CD4-positive, alpha-beta T cell treated with Interleukin-10 for 1 hour (primary cell): Measurements from ENCODE around the gene PKNOX2.
A peak's percentile ranks its signal among the peaks of the same experiment; 100 is the strongest.

ENCODE experiments used
- DNase-seq: peaks from one replicate; pipeline ENCODE4 v3.0.0-alpha.2; 2020

PKNOX2 gene

GRCh38 chr11:125422681-125423080 lies 258.1 kb downstream of the PKNOX2 start:
- no peak for DNase-seq

GRCh38 chr11:125423247-125423849 lies 258.8 kb downstream of the PKNOX2 start:
- peak; percentile 5 for DNase-seq

GRCh38 chr11:125425601-125426000 lies 261.1 kb downstream of the PKNOX2 start:
- no peak for DNase-seq

DNA sequence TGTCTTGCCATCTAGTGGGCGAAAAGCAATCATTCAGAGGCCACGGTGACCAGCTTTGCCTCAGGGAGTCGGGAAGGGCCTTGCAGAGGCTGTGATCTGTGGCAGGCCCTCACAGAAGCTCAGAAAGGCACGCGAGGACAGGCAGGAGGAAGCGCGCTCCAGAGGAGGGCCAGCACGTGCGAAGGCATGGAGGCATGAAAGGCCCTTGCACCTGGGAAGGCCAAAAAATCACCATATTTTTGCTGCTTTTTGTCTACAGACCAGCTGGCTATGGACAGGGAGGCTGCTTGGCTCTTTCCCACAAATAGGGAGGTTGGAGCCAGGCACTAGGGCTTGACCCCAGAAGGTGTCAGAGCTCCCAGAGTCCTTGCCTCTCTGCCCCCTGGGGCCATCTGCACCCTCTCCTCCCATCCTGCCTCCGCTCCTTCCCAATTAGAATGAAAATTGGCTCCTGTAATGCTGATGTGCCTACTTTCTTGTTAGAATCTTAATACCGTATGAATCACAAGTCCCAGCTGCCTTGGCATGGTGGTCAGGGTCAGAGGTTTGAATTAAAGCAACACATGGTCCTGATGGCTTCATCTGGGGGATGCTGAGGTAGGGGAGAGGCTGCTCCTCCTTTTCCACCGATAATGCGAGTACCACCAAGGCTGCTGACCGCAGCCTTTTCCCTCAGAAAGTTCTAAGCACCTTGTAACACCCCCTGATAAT lies 262.4 kb downstream of the PKNOX2 start:
- DNase-seq, result no peak

DNA sequence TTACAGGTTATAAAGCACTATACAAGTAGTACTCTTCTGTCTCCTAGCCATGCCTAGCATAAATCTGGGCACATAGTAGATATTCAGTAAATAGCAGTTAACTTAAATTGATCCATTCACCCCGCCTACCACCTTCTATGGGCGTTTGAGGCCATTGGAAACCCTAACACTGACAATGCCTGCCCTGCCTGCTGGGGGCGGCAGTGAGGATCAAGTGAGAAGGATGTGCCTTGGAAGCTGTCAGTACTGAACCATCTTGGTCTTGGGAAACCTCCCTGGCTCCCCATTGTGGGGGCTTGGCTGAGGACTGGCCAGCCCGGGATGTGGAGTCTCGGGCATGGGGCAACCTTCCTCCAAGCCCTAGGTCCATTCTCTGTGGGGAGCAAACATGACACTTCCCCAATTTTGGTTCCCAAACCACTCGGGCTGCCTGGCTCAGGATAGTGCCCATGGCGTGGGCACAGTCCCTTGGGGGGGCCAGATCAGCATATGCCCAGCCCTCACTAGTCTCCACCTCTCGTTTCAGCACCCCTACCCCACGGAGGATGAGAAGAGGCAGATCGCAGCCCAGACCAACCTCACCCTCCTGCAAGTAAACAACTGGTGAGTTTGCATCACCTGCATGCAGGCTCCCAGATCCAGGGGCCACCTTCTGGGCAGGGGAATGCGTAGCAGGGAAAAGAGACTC lies 264.1 kb downstream of the PKNOX2 start:
- no peak for DNase-seq

- peak; percentile 31 for DNase-seq
These were observed 264.7 kb downstream of the PKNOX2 start for GRCh38 chr11:125429174-125429707.

- no peak for DNase-seq
These were observed 265.5 kb downstream of the PKNOX2 start for GRCh38 chr11:125429807-125430678.

GRCh38 chr11:125431009-125431408 lies 266.5 kb downstream of the PKNOX2 start:
- no peak for DNase-seq

- DNase-seq, result no peak
These were observed 266.9 kb downstream of the PKNOX2 start for GRCh38 chr11:125431481-125431880.

DNA sequence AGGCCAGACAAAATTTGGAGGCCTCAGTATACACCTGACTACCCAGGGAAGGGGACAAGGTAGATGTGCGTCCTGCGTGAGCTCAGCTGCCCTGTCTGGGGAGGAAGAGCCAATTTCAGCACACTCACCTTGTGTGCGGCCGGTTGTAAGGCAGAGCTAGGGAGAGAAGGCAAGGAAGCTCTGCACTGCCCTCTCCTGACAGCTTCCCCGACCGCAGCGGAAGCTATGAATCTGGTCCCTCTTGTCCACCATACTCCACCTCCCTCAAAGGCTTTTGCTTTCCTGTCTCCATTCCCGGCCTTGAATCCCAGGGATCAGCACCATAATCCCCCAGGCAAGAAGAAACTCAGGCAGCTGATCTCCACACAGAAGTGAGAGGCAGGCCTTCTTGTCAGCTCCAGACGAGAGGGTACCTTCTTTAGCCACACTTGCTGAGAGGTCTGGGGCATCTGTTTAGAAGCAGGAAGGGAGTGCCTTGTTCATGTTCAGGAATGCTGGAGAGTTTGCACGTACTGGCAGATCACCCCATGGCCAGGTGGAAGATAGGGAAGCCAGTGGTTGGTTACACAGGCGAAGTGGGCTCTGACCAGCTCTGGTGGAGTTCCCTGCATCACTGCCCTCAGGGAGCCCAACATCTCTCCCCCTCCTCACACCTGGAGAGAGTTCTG lies 269.0 kb downstream of the PKNOX2 start:
- no peak for DNase-seq

- DNase-seq, result no peak
These were observed 271.1 kb downstream of the PKNOX2 start for GRCh38 chr11:125435461-125436238.

DNA sequence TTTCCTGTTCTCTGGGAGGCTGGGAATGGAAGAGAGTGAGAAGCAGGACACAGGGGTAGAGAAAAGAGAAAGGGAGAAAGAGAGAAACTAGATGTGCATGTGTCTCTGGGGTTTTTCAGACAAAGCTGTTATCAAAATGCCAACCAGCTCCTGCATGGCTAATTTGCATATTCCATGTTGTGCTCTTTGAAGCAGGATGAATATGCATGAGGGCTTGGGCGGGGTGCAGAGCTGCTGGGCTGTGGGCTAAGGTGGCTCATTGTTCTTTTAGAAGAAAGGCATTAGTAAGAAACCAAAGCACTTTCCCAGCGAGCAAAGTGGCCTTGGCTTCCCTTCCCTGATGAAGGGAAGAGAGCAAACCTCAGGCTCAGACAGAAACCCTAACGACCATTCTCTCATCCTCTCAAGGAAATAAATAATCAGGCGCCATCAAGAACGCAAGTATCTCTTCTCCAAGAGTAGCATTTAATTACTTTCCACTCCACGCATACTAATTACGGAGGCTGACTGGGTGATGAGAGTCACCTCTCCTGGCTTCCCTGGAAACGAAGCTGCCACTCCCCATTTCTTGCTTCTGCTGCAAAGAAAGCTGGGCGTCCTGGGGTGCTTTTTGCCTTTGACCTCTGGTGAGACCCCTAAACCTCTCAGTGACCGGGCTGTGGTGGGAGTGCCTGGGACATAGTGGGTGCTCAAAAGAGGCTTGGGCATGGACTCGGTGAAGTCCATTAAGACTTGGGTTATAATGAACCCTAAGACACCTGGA lies 277.3 kb downstream of the PKNOX2 start:
- no peak for DNase-seq

- no peak for DNase-seq
These were observed 278.4 kb downstream of the PKNOX2 start for GRCh38 chr11:125442946-125443345.

DNA sequence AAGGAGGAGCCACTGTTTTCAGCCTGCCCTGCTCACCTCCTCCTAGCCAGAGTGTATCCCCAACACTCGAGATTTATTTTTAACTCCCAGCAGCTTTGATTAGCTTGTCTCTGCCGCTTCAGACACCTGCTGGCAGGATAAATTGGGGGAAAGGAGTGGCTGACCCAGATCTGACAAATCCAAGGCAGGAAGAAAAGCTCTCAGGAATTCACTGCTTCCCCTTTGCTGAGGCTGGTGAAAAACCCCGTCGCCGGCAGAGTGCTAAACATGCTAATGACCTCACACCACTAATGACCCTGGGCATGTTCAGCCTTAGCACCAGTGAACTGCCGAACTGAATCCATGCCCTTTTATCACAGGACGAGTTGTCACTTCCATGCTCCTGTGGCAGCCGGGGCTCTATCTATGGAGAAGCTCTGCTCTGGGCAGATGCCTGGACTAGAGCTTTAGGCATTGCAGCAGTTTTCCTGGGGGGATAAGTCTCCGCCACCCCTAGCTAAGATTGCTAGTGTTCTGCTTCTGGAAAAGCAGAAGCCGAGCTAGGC lies 279.3 kb downstream of the PKNOX2 start:
- no peak for DNase-seq

DNA sequence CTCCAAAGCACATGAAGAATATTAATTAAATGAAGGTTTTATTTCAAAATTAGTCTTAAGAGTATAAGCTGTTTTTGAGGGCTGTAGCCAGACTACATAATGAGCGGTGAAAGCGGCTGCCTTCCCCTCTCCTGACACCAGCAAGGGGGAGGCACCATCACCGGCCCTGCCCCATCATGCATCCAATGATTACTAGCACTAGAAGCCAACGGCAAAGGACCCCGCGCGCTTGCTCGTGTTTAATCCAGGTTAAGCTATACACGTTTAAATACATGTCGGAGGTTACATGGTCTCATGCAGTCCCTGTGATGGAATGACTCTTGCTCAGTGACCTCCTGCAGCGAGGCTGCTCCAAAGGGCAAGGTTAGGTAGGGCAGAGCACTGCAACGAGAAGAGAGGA lies 281.2 kb downstream of the PKNOX2 start:
- no peak for DNase-seq

DNA sequence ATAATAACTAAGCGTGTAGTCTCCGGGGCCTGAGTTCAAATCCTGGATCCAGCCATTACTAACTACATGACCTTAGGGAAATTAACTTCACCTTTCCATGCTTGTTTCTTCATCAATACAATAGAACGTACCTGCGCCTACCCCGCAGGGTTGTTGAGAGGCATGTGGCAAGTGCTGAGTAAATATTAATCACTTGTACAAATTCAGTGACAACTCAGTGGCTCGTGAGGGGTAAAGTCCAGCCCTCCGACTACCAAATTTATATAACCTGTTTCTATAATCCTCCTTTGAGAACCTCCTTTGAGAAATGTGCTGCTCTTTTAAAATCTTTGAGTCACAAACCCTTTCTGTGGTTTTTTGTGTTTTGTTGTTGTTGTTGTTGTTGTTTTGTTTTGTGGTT lies 281.7 kb downstream of the PKNOX2 start:
- no peak for DNase-seq

- DNase-seq, result no peak
These were observed 283.2 kb downstream of the PKNOX2 start for GRCh38 chr11:125447721-125448120.

DNA sequence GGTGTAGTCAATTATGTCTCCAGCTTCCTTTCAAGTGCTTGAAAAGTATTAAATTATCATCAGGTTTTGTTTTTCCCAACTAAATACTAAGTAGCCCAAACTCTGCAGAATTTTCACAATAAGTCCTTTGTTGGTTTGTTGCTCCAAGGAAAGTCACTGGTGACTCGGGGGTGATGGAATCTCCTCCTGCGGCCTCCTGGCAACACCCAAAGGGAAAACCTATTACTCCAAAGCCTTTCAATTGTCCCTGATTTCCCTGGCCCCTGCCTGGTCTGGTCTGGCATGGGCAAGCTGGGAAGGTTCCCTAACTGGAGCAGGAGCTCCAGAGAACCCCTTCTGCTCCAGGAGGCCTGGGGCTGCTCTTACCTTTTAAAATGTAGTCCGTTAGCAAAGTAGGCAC lies 283.6 kb downstream of the PKNOX2 start:
- no peak for DNase-seq

DNA sequence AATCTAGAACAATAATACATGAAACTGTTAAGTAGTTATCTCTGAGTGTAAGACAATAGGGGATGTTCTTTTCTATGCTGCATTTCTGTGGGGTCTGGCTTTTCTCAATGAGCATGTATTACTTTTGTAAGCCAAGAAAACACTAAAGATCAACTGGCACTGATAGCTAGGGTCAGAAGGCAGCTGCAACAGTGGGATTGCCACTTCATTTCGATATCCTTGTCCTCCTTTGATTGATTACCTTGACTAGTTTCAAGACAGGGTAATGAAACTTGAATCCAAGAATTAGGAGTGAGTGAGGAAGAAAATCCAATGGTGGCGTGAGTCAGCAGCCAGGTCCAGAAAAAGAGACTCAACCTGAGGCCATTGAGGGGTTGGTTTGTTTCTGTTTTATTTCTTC lies 285.0 kb downstream of the PKNOX2 start:
- DNase-seq, result no peak

DNA sequence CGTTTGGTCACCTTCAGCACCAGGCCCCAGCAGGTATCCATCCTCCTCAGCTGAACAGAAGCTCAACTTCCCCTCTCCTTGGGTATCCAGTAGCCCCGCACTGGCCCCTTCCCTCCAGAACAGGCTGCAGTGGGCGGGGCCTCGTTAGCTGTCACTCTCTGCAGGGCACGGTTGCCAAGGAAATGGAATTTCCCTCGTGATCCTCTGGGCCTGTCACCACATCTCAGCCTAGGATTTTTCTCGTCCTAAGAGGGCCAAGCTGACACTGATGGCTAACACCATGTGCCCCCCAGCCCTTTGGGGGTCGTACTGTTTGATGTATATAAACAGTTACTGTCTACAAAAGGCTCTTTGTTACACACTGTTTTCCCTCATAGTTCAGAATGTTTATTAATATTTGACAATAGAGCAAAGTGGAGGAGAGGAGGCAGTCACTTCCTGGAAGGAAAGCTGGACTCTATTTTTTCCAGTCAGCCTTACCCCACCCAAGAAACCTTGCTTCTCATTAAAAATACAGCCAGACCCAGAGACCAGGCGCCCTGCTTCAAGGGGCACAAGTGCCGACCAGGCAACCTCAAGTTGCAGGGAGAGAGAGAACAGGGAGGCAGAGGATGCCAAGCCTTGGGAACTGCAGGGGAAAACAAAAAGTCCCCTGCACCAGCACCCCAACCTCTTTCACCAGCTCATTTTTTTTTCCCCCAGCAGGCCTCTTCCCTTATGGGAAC lies 287.0 kb downstream of the PKNOX2 start:
- DNase-seq, result peak; percentile 1
